HepG2 (cell line): ENCODE results near the gene NRIP2. TPM values are rescaled to one million over a fixed set of nuclear protein-coding genes. Genes with fewer than 3 reads are reported as not detected.
A peak's percentile ranks its signal among the peaks of the same experiment; 100 is the strongest.

Source experiments
- ARNT2 ChIP-seq: sonication (generic); formaldehyde crosslinking; IDR thresholded peaks from 2 replicates; pipeline ENCODE4 v1.8.0; 2022; ENCODE audit warnings: mild to moderate bottlenecking, low read depth, missing genetic modification reagents, moderate library complexity
- GATAD1 ChIP-seq: IDR thresholded peaks from 2 replicates; pipeline ENCODE4 v1.6.1; 2016; ENCODE audit warnings: missing genetic modification reagents, missing compliant biosample characterization
- GPN1 ChIP-seq: sonication (generic); formaldehyde crosslinking; IDR thresholded peaks from 2 replicates; pipeline ENCODE4 v1.5.1; 2020; ENCODE audit warnings: missing genetic modification reagents, borderline replicate concordance
- KDM5A ChIP-seq: fragments of 200-600 bp; sonication (generic); IDR thresholded peaks from 2 replicates; pipeline ENCODE4 v1.7.0; 2018; ENCODE audit warnings: antibody characterized with exemption, mild to moderate bottlenecking, low read length, borderline replicate concordance
- SAP130 ChIP-seq: IDR thresholded peaks from 2 replicates; pipeline ENCODE4 v1.6.1; 2016; ENCODE audit warnings: low read depth
- SIN3A ChIP-seq: IDR thresholded peaks from 2 replicates; pipeline ENCODE4 v1.6.1; 2011; ENCODE audit warnings: low read depth, mild to moderate bottlenecking, control low read depth, low read length, borderline replicate concordance
- SNAPC4 ChIP-seq: sonication (generic); formaldehyde crosslinking; IDR thresholded peaks from 2 replicates; pipeline ENCODE4 v1.4.0; 2020; ENCODE audit warnings: mild to moderate bottlenecking, missing genetic modification reagents
- STAG1 ChIP-seq: sonication (generic); formaldehyde crosslinking; IDR thresholded peaks from 2 replicates; pipeline ENCODE4 v1.4.0; 2020; ENCODE audit warnings: missing genetic modification reagents
- THAP7 ChIP-seq: sonication (generic); formaldehyde crosslinking; IDR thresholded peaks from 2 replicates; pipeline ENCODE4 v1.8.1; 2023; ENCODE audit warnings: mild to moderate bottlenecking, missing genetic modification reagents
- ZNF251 ChIP-seq: sonication (generic); formaldehyde crosslinking; IDR thresholded peaks from 2 replicates; pipeline ENCODE4 v1.9.0; 2021; ENCODE audit warnings: mild to moderate bottlenecking, missing genetic modification reagents
- ZNF451 ChIP-seq: sonication (generic); formaldehyde crosslinking; IDR thresholded peaks from 2 replicates; pipeline ENCODE4 v1.5.0; 2020; ENCODE audit warnings: mild to moderate bottlenecking, missing genetic modification reagents
- ZNF546 ChIP-seq: sonication (generic); formaldehyde crosslinking; conservative IDR thresholded peaks from 2 replicates; pipeline ENCODE4 v1.8.1; 2023; ENCODE audit warnings: mild to moderate bottlenecking, missing genetic modification reagents
- ZNF614 ChIP-seq: IDR thresholded peaks from 2 replicates; pipeline ENCODE4 v1.6.1; 2018; ENCODE audit warnings: missing biosample characterization, missing genetic modification reagents, inconsistent platforms, borderline replicate concordance
- ZNF652 ChIP-seq: IDR thresholded peaks from 2 replicates; pipeline ENCODE4 v1.6.1; 2016; ENCODE audit warnings: low read depth, borderline replicate concordance
- ZSCAN29 ChIP-seq: sonication (generic); formaldehyde crosslinking; conservative IDR thresholded peaks from 2 replicates; pipeline ENCODE4 v1.4.0; 2020; ENCODE audit warnings: mild to moderate bottlenecking, missing genetic modification reagents
- polyA plus RNA-seq, 8 experiments: library from polyadenylated mRNA; depleted of rRNA in 3 of 8; stranded (reverse) in 7 of 8; unstranded in 1 of 8; fragments of >200 nt; fragmentation: Illumina TruSeq in 4 of 8; extraction: Trizol in 4 of 8; gene quantifications; 2 replicates each; pipeline versions ENCODE4 v1.2.1 to v1.2.3, GENCODE V29; 2011 to 2016; ENCODE audit warnings: low read depth in 4 of 8, missing spikeins in 1 of 8, mixed read lengths in 1 of 8; ENCODE audit not compliant: insufficient read depth in 1 of 8
- total RNA-seq, 5 experiments: library from RNA; depleted of rRNA; stranded (reverse); fragments of >200 nt; fragmentation: Illumina TruSeq; extraction: Trizol; gene quantifications; 2 replicates each; pipeline ENCODE4 v1.2.3, GENCODE V29; 2016; ENCODE audit warnings: low read depth in 1 of 5
- TF ChIP-seq, protein P1 (sequence below): sonication (generic); formaldehyde crosslinking; IDR thresholded peaks from 2 replicates; pipeline ENCODE4 v1.5.1; 2020; ENCODE audit warnings: mild to moderate bottlenecking, missing genetic modification reagents, borderline replicate concordance

NRIP2 gene
- total and polyA plus RNA-seq, 2 of the 13 experiments (the other 11 are each of a cell fraction or from before 2014, with no cell fraction given): not detected

DNA sequence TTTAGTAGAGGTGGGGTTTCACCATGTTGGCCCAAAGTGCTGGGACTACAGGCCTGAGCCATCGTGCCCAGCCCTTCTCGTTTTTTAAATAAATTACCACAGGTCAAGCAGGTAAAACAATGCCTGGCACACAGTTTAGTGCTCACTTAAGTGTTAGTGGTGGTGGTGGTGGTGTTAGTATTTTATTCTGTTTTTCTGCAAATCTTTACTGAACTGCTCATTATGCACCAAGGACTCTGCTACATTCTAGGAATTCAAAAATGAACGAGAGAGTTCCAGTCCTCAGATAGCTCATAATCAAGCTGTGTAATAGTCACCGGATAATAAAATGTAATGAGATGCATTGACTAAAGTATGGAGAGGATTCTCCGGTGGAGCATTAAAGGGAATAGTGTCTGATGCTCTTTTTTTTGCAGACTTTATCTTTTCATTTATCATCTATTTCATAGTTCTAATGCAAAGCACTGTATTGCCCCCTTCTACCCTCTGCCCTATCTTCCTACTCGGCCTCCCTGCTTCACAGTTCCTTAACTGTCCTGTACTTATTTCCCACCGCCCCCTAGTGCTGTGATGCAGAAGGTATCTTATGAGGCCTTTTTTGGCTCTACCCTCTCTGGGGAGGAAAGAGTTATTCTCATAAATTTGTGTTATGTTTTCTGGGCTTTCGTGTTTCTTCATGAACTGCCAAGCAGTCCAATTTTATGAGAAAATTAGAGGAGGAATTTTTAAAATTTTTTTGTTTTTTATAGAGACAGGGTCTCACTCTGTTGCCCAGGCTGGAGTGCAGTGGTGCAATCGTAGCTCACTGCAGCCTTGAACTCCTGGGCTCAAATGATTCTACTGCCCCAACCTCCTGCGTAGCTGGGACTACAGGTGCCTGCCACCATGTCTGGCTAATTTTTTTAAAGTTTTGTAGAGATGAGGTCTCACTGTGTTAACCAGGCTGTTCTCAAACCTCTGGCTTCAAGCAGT is 21.3 kb downstream of the NRIP2 start (continued):
- 0 out of 2 replicates have a peak, but pooled peaks have one; percentile 4 for TF ChIP-seq THAP7 (CRISPR knock-in tag)
- peak; percentile 72; the same call in 1 of the 2 replicates for TF ChIP-seq KDM5A
- TF ChIP-seq GATAD1 (CRISPR knock-in tag): peak; percentile 48; the same call in 1 of the 2 replicates
- TF ChIP-seq ZNF652 (CRISPR knock-in tag): peak; percentile 94
- no peak for TF ChIP-seq ZNF614 (CRISPR knock-in tag)
- TF ChIP-seq GPN1 (CRISPR knock-in tag): no peak
- no peak for TF ChIP-seq ZNF251 (CRISPR knock-in tag)
- TF ChIP-seq, protein P1, sequence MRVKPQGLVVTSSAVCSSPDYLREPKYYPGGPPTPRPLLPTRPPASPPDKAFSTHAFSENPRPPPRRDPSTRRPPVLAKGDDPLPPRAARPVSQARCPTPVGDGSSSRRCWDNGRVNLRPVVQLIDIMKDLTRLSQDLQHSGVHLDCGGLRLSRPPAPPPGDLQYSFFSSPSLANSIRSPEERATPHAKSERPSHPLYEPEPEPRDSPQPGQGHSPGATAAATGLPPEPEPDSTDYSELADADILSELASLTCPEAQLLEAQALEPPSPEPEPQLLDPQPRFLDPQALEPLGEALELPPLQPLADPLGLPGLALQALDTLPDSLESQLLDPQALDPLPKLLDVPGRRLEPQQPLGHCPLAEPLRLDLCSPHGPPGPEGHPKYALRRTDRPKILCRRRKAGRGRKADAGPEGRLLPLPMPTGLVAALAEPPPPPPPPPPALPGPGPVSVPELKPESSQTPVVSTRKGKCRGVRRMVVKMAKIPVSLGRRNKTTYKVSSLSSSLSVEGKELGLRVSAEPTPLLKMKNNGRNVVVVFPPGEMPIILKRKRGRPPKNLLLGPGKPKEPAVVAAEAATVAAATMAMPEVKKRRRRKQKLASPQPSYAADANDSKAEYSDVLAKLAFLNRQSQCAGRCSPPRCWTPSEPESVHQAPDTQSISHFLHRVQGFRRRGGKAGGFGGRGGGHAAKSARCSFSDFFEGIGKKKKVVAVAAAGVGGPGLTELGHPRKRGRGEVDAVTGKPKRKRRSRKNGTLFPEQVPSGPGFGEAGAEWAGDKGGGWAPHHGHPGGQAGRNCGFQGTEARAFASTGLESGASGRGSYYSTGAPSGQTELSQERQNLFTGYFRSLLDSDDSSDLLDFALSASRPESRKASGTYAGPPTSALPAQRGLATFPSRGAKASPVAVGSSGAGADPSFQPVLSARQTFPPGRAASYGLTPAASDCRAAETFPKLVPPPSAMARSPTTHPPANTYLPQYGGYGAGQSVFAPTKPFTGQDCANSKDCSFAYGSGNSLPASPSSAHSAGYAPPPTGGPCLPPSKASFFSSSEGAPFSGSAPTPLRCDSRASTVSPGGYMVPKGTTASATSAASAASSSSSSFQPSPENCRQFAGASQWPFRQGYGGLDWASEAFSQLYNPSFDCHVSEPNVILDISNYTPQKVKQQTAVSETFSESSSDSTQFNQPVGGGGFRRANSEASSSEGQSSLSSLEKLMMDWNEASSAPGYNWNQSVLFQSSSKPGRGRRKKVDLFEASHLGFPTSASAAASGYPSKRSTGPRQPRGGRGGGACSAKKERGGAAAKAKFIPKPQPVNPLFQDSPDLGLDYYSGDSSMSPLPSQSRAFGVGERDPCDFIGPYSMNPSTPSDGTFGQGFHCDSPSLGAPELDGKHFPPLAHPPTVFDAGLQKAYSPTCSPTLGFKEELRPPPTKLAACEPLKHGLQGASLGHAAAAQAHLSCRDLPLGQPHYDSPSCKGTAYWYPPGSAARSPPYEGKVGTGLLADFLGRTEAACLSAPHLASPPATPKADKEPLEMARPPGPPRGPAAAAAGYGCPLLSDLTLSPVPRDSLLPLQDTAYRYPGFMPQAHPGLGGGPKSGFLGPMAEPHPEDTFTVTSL: peak; percentile 11; the same call in 1 of the 2 replicates
- TF ChIP-seq SNAPC4 (CRISPR knock-in tag): 0 out of 2 replicates have a peak, but pooled peaks have one; percentile 45
- peak; percentile 65 for TF ChIP-seq SAP130
- no peak for TF ChIP-seq ZSCAN29 (CRISPR knock-in tag)
- TF ChIP-seq STAG1 (CRISPR knock-in tag): peak; percentile 54
- no peak for TF ChIP-seq ARNT2 (CRISPR knock-in tag)
- TF ChIP-seq ZNF546 (CRISPR knock-in tag): no peak
- TF ChIP-seq SIN3A: 0 out of 2 replicates have a peak, but pooled peaks have one; percentile 51
- TF ChIP-seq ZNF451 (CRISPR knock-in tag): no peak
